ENCODE measurements around the gene ATG7. TPM values are rescaled to one million over a fixed set of nuclear protein-coding genes. Genes with fewer than 3 reads are reported as not detected.

ATG7 gene
- total and polyA plus RNA-seq, 10 of the 15 experiments (the other 5 are each of a cell fraction or from before 2014, with no cell fraction given): 13.5 to 49.5 (median 26.4) TPM

- in situ Hi-C loops (cut with MboI) (no loop called here), intact Hi-C loops (cut with micrococcal nuclease; ENCODE audit: unreplicated experiment) (no loop called here)
- Histone ChIP-seq H3K9me3 (replicated peaks; ENCODE audit: control insufficient read depth, insufficient read depth, low read length) (no peaks in the 10 kb centered on the region; the same call in 2 of the 3 replicates), H3K4me1 (ENCODE audit: control insufficient read depth, insufficient read depth, low read length) (no peaks in the 10 kb centered on the region), H4K20me1 (ENCODE audit: control insufficient read depth, insufficient read depth) (no peaks in the 10 kb centered on the region), H3K27me3 (replicated peaks in 1 of 2; ENCODE audit: control insufficient read depth in 2 of 2, insufficient read depth in 2 of 2, low read length in 1 of 2) (no peaks in the 10 kb centered on the region), H3K9ac (ENCODE audit: control insufficient read depth, insufficient read depth, low read length) (no peak overlapping the region), H3K27ac (ENCODE audit: control insufficient read depth, insufficient read depth) (no peak overlapping the region), H3K4me2 (ENCODE audit: control insufficient read depth, insufficient read depth) (no peak overlapping the region), H3K79me2 (ENCODE audit: control insufficient read depth, insufficient read depth, low read length) (no peaks in the 10 kb centered on the region), H3K36me3 (ENCODE audit: control insufficient read depth in 2 of 2, insufficient read depth in 2 of 2, low read length in 1 of 2) (peaks cover 2 to 4% of the 10 kb centered on the region in 2 experiments), H2AFZ (ENCODE audit: control insufficient read depth, low read depth, low read length) (no peak overlapping the region), H3K4me3 (no peak overlapping the region)
- FAIRE-seq (no peak), ATAC-seq (no peak), DNase-seq (ENCODE audit: low read depth, low spot score) (no peak)
- BruUV-seq (replicated peaks): no TSS peak
- TF ChIP-seq SUZ12 (IDR thresholded peaks at IDR 0.05; ENCODE audit: unreplicated experiment) (no peak), YBX1 (IDR thresholded peaks at IDR 0.05) (no peak), HDGF (IDR thresholded peaks at IDR 0.05) (no peak), MEF2B (IDR thresholded peaks at IDR 0.05; ENCODE audit: partially characterized antibody, poor library complexity, severe bottlenecking) (no peak), RAD21 (IDR thresholded peaks at IDR 0.05; ENCODE audit: insufficient read depth, low read depth, low read length) (no peak), CEBPZ (IDR thresholded peaks at IDR 0.05; ENCODE audit: low read depth, low read length) (no peak), MYC (IDR thresholded peaks at IDR 0.05; ENCODE audit: insufficient read depth, insufficient read length, insufficient replicate concordance, low read length, severe bottlenecking) (no peak), KDM1A (IDR thresholded peaks at IDR 0.05; ENCODE audit: borderline replicate concordance) (no peak), KAT2A (conservative IDR thresholded peaks at IDR 0.05; ENCODE audit: control insufficient read depth, low read depth, low read length) (no peak), PRDM15 (CRISPR knock-in tag; IDR thresholded peaks at IDR 0.05) (no peak)
- 98% methylated on average over 5 of the region's 5 CpGs for WGBS (ENCODE audit: insufficient coverage, insufficient replicate concordance, low lambda C conversion rate, missing lambda C conversion rate)
- POLR2A ChIA-PET: no interaction called here
- SMC1A ChIA-PET (ENCODE audit: uncharacterized antibody, unreplicated experiment): interaction anchor here (0.8 to 1.0 kb wide), 2 partner anchors 11 to 29 kb away, joined by 3 read pairs; no protein-coding TSS in a partner anchor
- CTCF ChIA-PET: interaction anchor here (1.5 to 3.4 kb wide), 2 partner anchors 9 to 17 kb away, joined by 3 to 14 read pairs; no protein-coding TSS in a partner anchor
- RAD21 ChIA-PET (ENCODE audit: unreplicated experiment): no interaction called here
Observed at GRCh38 chr3:11351451-11351850, 79.3 kb downstream of the ATG7 start.
